Anterior cingulate cortex (tissue), 58 donors: Measurements from ENCODE around the gene TPST2.

Experiments used
- DNase-seq, 58 donors: peaks; one replicate each; lab custom pipeline; 2025; lab: John Stamatoyannopoulos, UW

TPST2 gene

GRCh38 chr22:26508148-26508547 is 81.8 kb downstream of the TPST2 start:
- no peak for DNase-seq

- no peak for DNase-seq
Observed at GRCh38 chr22:26503758-26504157, 86.2 kb downstream of the TPST2 start.

GRCh38 chr22:26502688-26503561 is 87.0 kb downstream of the TPST2 start:
- peak in 33 of 58 donors; percentile 6 to 76 (median 36) for DNase-seq

- DNase-seq, result no peak
Observed at GRCh38 chr22:26501996-26502395, 87.9 kb downstream of the TPST2 start.

- no peak for DNase-seq
Observed at GRCh38 chr22:26499188-26499703, 90.7 kb downstream of the TPST2 start.

- DNase-seq, result no peak
Observed at GRCh38 chr22:26496456-26496855, 93.5 kb downstream of the TPST2 start.

- no peak for DNase-seq
Observed at GRCh38 chr22:26494506-26494905, 95.4 kb downstream of the TPST2 start.

- DNase-seq, result no peak
Observed at GRCh38 chr22:26492220-26492619, 97.7 kb downstream of the TPST2 start.

GRCh38 chr22:26489447-26490036 is 100.4 kb downstream of the TPST2 start:
- DNase-seq, result no peak

- no peak for DNase-seq
Observed at GRCh38 chr22:26487996-26488395, 101.9 kb downstream of the TPST2 start.

GRCh38 chr22:26486394-26486793 is 103.5 kb downstream of the TPST2 start:
- DNase-seq, result no peak

GRCh38 chr22:26485806-26486390 is 104.0 kb downstream of the TPST2 start:
- no peak for DNase-seq

GRCh38 chr22:26485013-26485412 is 104.9 kb downstream of the TPST2 start:
- DNase-seq, result no peak

- DNase-seq, result no peak
Observed at GRCh38 chr22:26484360-26484706, 105.6 kb downstream of the TPST2 start.

- DNase-seq, result peak in 56 of 58 donors; percentile 26 to 88 (median 75)
Observed at GRCh38 chr22:26483439-26484359, 106.2 kb downstream of the TPST2 start, which contains the start of the genes HPS4 and SRRD. HPS4 (minus strand) TSS chr22:26483783; CDS start chr22:26481762, 2,021 bp downstream. SRRD (plus strand) TSS chr22:26483877; CDS start chr22:26483891, 14 bp downstream.

GRCh38 chr22:26483043-26483438 is 106.9 kb downstream of the TPST2 start:
- DNase-seq, result no peak

GRCh38 chr22:26482161-26482560 is 107.8 kb downstream of the TPST2 start:
- no peak for DNase-seq

GRCh38 chr22:26481694-26482093 is 108.2 kb downstream of the TPST2 start:
- DNase-seq, result no peak

- no peak for DNase-seq
Observed at GRCh38 chr22:26481112-26481693, 108.7 kb downstream of the TPST2 start.

GRCh38 chr22:26480611-26480932 is 109.4 kb downstream of the TPST2 start:
- no peak for DNase-seq
